EL (cell line): ENCODE measurements around the gene DDX39A.
"Not testable (repeated sequence)": the region's sequence is repeated elsewhere in the genome, so short reads cannot be mapped to it uniquely, and the experiment has no call there.

Source experiments
- DNase-seq: peaks from one replicate; pipeline ENCODE4 v3.0.0-alpha.2; 2016

The DDX39A gene

GRCh38 chr19:14407605-14408484 is 11.3 kb downstream of the DDX39A start:
- DNase-seq = no peak

GRCh38 chr19:14406645-14407401 is 12.3 kb downstream of the DDX39A start:
- no peak for DNase-seq

GRCh38 chr19:14405758-14406644 is 13.1 kb downstream of the DDX39A start:
- peak; percentile 70 for DNase-seq

GRCh38 chr19:14405380-14405757 is 13.8 kb downstream of the DDX39A start:
- DNase-seq = no peak

DNA sequence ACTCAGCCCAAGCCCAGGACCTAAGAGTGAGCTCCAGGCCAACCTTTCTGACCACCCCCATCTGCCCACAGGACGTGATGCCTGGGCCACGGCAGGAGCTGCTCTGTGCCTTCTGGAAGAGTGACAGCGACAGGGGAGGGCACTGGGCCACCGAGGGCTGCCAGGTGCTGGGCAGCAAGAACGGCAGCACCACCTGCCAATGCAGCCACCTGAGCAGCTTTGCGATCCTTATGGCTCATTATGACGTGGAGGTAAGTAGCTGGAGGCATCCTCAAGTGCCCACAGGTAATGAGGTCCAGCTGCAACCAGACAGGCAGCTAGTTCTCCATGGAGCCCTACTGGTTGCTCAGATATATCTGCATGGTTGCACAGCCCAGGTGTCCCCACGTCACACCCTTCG is 14.8 kb downstream of the DDX39A start:
- no peak for DNase-seq

GRCh38 chr19:14403145-14403930 is 15.8 kb downstream of the DDX39A start:
- not testable (repeated sequence) for DNase-seq

GRCh38 chr19:14402332-14403144 is 16.6 kb downstream of the DDX39A start:
- peak; percentile 89 for DNase-seq

DNA sequence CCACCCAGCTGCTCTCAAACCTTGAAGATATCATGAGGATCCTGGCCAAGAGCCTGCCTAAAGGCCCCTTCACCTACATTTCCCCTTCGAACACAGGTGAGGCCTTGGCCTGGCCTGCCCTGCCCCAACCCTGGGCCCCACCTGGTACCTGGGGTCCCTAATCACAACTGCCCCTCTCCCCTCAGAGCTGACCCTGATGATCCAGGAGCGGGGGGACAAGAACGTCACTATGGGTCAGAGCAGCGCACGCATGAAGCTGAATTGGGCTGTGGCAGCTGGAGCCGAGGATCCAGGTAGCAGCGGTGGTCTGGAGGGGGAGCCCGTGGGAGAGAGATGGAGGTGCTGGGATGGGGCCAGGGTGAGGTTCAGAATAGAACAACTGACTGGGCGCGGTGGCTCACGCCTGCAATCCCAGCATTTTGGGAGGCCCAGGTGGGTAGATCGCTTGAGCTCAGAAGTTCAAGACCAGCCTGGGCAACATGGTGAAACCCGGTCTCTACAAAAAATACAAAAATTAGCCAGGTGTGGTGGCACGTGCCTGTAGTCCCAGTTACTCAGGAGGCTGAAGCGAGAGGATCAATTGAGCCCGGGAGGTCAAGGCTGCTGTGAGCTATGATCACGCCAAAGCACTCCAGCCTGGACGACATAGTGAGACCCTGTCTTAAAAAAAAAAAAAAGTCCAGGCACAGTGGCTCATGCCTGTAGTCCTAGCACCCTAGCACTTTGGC is 17.5 kb downstream of the DDX39A start:
- DNase-seq = no peak

- DNase-seq = no peak
Observed at GRCh38 chr19:14400951-14401431, 18.1 kb downstream of the DDX39A start.

- not testable (repeated sequence) for DNase-seq
Observed at GRCh38 chr19:14397168-14397567, 22.0 kb downstream of the DDX39A start.

DNA sequence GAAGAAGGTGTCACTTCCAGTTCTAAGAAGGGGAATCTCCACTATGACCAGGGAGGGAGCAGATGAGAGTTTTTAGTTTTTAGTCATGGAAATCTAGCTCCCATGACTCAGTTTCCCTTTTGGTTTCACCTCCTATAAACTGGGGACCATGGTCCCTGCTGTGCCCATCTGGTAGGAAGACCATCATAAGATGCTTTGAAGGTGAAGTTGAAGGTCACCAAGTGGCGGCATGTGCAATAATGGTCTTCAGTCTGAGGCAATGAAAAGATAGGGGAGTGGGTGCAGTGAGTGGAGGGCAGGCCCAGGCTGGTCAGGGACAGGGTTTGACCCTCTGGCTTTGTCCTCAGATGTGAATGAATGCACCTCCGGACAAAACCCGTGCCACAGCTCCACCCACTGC is 22.4 kb downstream of the DDX39A start:
- not testable (repeated sequence) for DNase-seq

GRCh38 chr19:14395710-14396336 is 23.3 kb downstream of the DDX39A start:
- no peak for DNase-seq

DNA sequence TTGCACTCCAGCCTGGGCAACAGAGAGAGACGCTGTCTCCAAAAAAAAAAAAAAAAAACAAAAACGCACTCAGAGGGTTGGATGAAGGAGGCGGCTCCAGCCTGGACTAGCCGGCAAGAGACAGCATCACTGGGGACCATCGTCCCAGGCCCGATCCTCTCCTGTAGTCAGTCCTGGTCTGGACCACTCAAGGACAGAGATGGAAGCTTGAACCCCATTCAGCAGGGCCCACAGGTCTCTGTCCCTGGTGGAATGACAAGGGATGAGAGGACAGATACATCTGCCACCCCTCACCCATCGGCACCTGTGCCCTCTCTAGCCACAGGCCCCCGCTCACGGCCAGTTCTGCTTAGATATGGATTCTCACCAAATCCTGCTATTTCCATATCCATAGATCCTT is 23.9 kb downstream of the DDX39A start:
- no peak for DNase-seq

GRCh38 chr19:14394167-14394566 is 25.0 kb downstream of the DDX39A start:
- DNase-seq = no peak

- DNase-seq = no peak
Observed at GRCh38 chr19:14393329-14393728, 25.8 kb downstream of the DDX39A start.

GRCh38 chr19:14391156-14391821 is 27.9 kb downstream of the DDX39A start:
- DNase-seq = no peak

GRCh38 chr19:14390548-14390947 is 28.6 kb downstream of the DDX39A start:
- DNase-seq = no peak

DNA sequence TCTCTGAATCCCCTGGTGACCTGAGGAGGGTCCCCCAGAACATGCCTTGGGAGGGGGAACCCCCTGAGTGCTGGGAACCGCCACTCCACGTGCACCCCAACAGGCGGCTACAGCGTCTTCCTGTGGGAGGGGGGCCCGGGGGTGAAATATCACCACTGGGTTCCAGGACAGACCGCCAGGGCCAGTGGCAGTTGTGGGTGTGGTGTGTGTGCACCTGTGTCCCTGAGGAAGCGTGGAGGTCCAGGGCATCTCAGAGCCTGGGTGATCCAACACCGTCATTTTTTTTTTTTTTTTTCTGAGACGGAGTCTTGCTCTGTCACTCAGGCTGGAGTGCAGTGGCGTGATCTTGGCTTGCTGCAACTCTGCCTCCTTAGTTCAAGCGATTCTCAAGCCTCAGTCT is 33.6 kb downstream of the DDX39A start:
- no peak for DNase-seq
